Measurements from ENCODE around the gene CCDC97.
A peak's percentile ranks its signal among the peaks of the same experiment; 100 is the strongest.
"Not testable (repeated sequence)": the region's sequence is repeated elsewhere in the genome, so short reads cannot be mapped to it uniquely, and the experiment has no call there.

CCDC97 gene

DNA sequence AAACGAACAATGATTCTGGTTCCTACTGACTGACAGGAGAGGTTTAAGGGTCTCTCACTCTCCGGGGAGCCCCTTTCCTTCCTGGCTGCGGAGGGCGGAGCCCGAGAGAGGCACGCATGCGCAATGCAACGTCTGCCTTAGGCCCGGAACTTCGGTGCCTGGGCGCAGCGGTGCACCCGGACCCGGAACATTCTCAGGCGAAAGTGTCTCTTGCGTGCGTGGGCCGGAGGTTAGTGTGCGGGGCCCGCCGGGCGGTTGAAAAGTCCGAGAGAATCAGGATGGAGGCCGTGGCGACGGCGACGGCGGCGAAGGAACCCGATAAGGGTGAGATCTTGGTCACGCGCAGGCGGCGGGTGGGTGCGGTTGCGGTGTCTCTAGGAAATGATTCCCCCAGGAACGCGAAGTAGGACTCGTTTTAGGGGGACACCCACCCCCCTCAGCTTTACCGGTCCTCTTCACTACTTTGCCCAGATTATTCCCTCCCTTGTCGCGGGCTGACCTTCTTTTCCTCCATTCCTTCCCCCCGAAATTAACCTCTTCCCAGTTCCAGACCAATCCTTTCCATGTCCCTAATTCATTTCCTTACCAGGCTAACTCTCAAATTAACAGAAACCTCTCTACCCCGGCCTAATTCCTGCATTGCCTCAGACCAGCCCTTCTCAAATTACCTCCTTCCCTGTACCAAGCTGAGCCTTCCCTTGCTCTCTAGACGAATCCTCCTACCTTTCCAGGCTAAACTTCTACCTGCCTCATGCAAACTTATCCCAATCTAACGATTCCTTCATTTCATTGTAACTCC lies at the start of gene CCDC97:
CCDC97 (plus strand) TSS at position 140 of the 799 bp plus-strand sequence; CDS start at position 279, 139 bp downstream.
- peak; percentile 92 for DNase-seq

DNA sequence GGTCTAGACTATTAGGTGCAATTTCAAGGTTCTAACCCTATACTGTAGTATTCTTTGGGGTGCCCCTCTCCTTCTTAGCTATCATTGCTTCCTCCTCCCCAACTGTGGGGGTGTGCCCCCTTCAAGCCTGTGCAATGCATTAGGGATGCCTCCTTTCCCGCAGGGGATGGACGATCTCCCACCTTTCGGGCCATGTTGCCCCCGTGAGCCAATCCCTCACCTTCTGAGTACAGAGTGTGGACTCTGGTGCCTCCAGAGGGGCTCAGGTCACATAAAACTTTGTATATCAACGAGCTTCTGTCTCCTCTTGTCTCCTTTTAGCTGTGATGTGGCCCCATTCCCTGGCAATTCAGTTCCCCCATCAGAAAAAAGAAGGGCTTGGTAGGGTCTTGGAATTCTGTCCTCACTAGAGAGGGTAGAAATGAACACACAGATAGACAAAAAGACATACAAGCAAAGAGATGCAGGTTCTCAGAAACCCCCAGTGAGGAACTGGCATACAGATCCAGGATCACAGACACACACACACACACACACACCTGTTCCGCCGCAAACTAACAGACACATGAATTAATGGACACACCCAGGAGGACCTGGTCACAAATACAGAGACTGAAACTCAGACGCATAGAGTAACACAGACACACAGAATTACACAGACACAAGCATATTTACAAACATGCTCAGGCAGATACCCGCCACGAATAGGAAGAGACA lies 48.3 kb upstream of the CCDC97 start:
- no peak for DNase-seq

DNA sequence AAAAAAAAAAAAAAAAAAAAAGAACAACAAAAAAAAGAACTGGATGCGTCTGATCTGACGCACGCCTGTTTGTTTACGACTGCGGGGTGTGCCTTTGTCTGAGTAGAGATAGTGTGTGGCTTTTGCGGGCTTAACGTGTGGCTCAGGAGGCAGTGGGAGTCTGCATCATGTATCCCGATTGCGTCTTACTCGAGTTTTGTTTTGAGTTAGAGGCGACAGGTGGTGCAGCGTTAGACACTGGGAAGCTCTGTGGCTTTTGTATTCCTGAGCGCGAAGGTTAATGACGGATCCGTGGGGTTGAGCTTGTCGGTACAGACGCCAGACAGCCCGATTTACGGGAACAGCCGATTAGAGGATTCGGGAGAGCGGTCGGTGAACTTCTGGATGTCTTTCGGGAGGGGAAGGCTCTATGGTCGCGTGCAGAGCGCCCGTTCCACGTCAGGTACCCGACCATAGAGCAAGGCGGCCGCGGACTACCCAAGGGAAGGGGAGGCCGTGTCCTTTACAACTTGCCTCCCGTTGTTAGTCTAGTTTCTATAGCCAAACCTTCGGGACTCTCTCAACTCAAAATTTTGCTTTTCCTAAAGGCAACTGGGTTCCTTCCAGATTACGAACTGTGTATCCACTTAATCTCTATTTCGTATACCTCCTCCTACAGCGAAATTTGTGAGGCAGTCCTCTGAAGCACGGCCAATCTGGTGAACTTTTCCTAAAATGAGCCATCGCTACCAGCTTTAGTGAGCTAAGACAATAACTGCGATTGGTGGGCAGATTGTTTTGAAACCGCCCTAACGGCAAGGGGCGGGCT lies 46.7 kb upstream of the CCDC97 start:
- peak; percentile 82 for DNase-seq

DNA sequence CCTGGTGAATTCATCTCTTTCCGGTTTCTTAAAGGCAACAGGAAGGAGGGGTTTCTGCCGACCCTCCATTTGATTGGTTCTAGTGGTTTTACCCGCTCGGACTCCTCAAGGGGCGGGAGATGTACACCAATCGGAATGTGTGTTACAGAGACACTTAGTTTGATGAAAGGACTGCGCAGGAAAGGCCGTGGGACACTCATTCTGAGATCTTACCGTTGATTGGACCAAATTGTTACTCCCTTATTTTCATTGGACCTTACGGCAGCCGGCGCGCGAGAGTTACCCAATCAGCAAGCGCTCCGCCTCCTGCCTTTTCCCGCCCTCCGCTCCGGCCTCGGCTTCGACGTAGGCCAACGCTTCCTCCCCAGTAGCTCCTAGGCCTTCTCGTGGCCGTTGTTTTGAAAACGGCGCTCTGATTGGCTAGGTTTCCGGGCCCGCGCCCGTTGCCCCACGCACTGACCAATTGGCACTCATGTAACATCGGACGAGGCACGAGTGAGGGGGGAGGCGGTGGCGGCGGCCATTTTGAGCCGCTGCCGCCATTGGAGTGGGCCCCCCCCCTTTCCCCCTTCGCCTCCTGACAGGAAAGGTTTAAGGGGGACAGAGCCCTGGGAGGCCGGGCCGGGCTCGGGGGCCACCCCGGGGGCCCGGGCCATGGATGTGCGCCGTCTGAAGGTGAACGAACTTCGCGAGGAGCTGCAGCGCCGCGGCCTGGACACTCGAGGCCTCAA lies 46.0 kb upstream of the CCDC97 start, which contains the start of gene HNRNPUL1:
HNRNPUL1 (plus strand) TSS at position 523 of the 731 bp plus-strand sequence; CDS start at position 655, 132 bp downstream.
- DNase-seq: peak; percentile 99

DNA sequence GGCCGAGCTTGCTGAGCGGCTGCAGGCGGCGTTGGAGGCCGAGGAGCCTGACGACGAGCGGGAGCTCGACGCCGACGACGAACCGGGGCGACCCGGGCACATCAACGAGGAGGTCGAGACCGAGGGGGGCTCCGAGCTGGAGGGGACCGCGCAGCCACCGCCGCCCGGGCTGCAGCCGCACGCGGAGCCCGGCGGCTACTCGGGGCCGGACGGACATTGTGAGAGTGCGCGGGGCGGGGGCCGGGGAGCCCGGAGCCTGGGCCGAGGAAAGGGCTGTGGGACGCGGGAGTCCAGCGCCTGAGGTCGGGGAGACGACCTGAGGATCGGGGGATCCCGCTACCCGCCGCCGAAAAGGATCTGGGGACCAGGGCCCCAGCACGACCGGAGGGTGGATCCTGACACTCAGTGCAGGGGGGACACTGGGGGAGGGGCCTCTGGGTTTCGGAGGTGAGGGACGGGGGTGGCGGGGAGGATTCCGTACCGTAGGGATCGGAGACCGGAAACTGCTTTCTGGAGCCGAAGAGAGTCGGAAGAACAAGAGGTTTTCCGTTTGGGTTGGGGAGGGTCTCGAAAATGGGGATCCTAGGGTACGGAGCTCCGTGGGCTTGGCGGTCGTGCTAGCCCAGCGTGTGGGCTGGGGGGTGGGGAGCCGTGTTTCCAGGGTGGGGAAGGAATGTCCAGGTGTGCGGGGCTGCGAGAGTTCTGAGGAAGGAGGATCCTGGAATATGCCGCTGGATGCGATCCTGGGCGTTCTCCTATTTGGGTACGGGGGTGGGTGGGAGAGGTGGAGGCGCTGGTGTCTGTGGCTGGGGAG lies 45.2 kb upstream of the CCDC97 start:
- peak; percentile 71 for DNase-seq

DNA sequence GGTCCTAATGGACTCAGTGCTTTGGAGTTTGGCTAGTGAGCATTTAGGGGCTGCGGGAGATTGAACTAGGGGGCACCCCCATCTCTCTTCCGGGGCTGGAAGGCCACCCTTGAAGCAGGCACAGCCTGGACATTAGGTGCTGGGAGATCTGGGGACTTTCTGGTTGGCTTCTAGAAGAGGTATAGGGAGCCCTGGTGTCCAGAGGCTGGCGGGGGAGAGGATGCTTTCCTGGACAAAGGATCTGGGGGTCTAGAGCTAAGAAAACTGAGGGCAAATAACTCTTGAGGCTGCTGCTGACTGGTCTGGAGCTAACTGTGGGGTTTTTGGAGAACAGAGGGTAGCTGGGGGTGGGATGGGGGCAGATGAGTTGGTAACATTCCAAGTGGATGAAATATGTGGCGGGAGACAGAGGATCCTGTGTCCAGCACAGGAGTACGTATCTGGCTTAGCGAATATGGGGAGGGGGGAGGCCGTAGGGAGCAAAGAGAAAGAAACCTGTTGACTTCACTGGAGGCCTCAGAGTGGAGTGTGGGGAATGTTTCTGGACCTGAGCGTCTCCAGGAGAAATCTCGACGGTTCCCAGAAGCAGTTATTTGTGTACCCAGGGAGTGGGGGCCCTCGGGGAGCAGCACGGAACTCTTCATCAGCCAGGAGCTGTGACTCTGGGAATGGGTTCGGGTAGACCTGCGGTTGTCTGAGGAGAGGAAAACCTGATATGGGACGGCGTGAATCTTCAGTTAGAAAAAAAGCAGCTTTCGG lies 44.4 kb upstream of the CCDC97 start:
- peak; percentile 17 for DNase-seq

DNA sequence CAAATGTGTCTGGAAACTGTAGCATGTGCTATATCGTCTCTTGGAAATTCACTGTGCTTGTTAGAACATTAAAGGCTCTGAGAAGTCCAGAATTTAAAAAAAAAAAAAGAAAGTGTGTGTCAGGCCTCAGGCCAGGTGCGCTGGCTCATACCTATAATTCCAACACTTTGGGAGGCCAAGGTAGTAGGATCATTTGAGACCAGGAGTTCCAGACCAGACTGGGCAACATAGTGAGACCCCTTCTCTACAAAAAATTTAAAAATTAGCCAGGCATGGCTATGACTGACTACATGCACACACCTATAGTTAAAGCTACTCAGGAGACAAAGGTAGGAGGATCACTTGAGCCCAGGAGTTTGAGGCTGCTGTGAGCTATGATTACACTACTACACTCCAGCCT lies 40.9 kb upstream of the CCDC97 start:
- DNase-seq: no peak

DNA sequence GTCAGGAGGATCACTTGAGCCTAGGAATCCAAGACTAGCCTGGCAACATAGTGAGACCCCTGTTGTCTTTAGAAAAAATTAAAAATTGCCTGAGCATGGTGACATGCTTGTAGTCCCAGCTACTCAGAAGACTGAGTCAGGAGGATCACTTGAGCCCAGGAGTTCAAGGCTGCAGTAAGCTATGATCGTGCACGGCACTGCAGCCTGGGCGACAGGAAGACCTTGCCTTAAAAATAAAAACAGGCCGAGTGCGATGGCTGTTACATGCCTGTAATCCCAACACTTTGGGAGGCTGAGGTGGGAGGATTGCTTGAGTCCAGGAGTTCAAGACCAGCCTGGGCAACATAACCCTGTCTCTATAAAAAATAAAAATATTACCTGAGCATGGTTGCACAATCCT lies 40.4 kb upstream of the CCDC97 start:
- no peak for DNase-seq

DNA sequence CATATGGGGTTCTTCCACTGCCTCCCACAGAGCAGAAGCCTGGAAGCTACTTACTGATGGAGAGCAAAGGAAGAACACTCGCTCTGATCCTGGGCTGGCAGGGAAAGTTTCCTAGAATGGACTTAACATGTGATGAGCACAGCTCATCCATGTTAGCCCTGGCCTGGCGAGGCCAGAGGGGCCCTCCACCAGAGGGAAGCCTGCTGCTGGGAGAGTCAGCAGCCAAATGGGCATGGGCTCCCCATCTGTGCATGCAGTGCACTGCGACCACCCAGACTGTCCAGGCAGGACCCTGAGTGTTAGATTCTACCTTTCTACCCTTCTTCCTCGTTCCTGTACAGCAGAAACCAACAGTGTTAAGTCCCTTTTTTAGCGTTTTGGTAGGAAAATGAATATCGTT lies 36.9 kb upstream of the CCDC97 start:
- no peak for DNase-seq

DNA sequence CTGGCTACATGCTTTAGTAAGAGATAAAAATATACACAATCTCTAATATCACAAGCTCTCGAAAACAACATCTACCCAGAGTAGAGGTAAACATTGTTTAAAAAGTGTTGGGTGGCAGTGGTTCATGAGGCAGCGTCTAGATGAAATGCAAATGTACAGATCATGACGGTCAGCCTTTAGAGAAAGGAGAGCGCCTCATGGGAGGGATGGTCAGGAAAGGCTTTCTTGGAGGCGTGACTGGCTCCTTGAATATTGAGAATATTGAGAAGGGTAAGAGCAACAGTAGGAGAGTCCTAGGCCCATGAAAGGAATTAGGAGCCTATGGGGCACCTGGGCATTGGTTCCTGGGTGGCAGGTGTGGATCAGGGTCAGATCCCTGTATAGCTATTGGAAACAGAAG lies 35.2 kb upstream of the CCDC97 start:
- no peak for DNase-seq

DNA sequence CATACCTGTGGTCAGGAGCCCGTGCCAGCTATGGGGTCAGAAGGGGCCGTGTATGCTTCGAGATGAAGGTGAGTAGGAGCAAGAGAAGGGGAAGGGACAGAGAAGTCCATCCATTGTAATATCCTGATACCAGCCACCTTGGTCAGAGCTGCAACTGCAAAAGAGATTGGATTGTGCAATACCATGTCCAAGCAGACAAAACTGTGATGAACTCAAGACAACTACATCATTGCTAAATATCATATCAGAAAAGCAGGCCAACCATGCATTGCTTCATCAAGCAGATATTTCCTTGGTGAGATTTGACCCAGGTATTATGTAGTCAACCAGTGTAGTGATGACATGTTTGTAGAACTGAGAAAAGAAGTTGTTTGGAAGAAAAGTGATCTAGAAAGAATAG lies 33.7 kb upstream of the CCDC97 start:
- DNase-seq: no peak

DNA sequence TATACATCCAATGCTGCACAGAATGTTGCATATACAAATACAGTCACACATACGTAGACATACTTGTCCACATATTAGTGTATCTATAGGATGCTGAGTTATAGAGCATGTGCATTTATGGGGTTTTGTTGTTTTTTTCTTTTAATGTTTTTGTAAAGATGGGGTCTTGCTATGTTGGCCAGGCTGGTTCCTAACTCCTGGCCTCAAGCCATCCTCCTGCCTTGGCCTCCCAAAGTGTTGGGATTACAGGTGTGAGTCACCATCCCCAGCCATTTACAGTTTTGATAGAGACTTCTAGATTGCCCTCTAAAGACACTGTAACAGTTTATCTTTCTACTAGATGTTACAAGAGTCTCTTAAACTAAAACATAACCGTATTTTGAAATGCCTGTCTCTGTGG lies 31.5 kb upstream of the CCDC97 start:
- no peak for DNase-seq

DNA sequence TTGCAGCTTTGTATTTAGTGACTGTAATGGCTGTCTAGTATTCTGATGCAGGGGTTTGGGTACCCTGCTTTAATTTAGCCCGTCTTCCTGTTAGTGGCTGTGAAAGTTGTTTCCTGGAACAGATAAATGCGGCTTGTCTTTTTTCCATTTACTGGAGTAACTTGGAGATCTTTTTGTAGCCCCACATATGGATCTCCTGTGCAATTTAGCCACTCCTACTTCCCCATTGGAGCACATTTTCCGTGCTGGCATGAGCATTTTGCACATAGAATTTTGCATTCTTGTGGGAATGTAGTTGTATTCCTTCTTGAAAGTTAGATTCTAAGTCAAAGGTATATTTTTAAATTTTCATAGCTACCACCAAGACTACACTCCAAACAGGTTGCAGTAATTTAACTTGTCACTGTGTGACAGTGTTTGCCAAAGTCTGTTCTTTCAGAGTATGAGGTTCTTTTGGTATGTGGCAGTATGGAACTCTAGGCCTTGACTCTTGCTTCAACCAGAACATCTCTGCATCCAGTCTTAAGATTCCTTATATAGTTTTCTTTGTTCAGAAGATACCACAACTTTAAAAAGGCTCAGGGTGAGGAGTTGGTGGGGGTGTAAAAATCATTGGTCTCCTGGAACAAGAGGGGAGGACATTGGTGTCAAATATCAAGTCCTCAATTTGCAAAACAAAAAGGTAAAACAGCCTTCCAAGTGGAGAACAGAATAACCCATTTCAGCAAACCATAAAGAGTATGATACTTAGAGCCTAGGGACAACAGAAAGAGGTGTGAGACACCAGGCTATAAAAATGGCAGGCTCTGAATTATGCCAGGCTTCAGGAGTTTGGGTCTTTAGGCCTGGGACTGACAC lies 21.1 kb upstream of the CCDC97 start:
- no peak for DNase-seq

DNA sequence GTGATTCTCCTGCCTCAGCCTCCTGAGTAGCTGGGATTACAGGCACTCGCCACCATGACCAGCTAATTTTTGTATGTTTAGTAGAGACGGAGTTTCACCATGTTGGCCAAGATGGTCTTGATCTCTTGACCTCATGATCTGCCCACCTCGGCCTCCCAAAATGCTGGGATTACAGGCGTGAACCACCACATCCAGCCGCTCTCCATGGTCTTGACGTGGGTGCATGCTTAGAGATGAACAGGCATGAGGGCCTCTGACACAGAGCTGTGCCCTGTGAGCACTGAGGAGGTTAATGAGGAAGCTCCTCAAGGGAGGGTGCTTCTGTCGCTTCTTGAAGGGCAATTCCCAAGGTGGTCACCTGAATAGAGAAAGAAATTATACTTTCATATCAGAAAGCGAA lies 20.2 kb upstream of the CCDC97 start:
- DNase-seq: not testable (repeated sequence)

DNA sequence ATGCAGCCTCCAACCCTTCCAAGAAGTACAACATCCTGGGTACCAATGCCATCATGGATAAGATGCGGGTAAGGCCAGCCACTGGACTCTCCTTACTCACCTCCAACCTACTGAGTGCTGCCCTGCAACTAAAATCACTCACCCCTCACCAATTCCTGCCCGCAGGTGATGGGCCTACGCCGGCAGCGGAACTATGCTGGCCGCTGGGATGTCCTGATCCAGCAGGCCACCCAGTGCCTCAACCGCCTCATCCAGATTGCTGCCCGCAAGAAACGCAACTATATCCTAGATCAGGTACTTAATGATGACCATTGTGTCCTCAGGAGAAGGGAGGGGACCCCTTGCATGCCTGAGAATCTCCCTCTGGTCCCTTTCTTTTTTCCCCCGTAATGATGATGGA lies 15.6 kb upstream of the CCDC97 start:
- DNase-seq: no peak

DNA sequence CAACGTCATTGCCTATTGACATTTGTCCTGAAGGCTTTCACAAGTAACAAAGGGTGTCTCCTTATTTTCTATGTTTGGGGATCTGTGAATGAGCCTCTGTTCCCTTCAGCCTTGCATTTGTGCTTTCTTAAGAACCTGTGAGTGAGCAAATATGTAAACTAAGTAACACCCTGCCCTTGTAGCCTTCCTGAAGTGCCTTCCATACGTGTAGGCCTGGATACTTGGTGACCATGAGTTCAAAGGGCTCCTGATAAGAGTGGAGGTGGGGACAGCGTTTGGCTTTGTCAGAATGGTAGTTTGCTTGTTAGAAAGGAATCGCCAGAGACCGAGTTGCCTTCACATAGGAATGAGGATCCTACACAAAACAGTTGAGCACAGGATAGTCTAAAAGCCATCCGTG lies 14.5 kb upstream of the CCDC97 start:
- DNase-seq: no peak

DNA sequence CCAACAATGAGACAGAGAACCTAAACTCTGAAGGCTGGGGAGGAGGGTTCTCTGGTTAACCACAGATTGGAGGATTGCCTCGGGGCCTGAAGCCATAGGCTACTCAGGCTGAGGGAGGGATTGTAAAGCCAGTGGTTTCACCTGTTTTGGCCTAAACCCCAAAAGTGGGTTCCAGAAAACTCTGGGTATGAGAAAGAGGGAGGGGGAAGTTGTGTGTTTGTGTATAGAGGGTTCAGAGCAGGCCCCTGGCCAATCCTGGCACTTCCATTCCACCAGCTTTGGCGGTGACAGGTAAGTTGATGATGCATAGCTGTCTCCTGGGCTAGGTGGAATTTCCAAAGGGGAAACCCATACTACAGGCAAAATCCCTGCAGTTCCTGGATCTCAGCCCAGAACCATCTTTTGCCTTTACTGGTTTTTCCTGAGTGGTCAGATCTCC lies 13.5 kb upstream of the CCDC97 start:
- DNase-seq: no peak

DNA sequence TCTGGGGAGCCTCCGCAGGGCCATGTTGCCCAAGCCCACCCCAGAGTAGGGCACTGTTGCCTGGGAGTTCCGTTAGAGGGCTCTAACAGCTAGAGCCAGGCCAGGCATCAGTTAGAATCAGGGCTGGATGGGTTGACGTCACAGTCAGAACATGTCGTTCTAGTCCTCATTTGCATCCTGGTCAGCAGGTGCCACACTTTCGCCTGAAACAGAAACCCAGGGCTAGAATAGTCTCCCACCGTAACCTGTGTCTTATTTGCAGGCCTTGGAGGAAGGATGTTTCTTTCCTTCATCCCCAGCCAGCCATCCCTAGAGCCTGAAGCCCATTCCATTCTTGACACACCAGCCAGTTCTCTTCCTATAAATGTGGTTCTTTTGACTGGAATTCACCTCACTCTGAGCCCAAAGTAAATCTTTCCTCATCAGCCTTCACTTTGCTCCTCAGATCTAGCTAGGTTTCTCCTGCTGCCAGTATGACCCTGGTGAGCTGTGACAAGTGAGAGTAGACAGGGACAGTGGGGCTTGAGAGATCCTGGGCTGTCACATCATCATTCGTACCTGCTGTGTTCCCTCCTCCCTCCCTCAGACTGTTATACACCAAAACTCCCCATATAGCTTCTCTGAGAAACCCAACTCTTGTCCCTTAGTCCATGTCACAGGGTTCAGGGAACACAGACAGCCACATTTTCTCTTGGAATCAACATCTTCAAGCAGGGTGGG lies 12.2 kb upstream of the CCDC97 start:
- no peak for DNase-seq

DNA sequence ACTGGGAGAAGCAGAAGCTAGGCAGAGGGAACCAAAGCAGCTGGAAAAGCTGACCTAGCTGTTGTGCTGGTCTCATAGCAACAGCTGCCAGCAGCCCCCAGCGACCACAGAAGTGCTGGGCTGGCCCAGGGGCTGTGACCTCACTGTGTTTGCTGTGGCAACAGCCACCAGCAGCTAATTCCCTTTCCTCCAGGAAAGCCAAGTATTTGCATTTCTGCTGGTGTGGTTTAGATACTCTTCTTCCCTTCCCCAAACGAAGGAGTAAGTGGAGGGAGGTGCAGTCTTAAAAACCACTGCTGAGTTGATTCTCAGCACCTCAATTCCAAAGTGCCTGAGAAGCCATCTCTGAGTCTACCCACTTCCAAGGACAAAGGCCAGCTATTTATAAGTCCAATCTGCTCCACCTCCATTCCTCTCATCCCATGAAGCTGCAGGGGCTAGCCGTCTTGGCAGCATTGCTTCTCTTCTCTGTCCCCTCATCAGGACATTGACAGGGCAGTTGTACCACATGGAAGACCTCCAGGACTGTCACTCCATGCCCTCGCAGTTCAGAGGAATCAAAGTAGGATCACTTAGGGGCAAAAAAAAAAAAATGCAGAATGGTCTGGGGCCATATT lies 11.5 kb upstream of the CCDC97 start:
- peak; percentile 41 for DNase-seq

Measured in CD4-positive, alpha-beta T cell treated with Interleukin-17A for 4 hours (primary cell).